Calu3 (cell line): ENCODE data around the gene TMEM200B. TPM values are rescaled to one million over a fixed set of nuclear protein-coding genes. Genes with fewer than 3 reads are reported as not detected.
A peak's percentile ranks its signal among the peaks of the same experiment; 100 is the strongest.

Experiments used
- BruUV-seq: library from RNA; stranded (reverse); fragments of 400-500 nt; replicated peaks from 2 replicates; lab custom pipeline; 2021; lab: Mats Ljungman, UMichigan
- CTCF ChIA-PET: fragments of 300-600 bp; sonication (Branson Sonifier 250); formaldehyde crosslinking; loops from one replicate; lab custom pipeline; 2022; ENCODE audit warnings: antibody characterized with exemption; lab: Charles Lee
- DNase-seq: peaks from one replicate; pipeline ENCODE4 v3.0.0; 2022
- H3K27ac Mint-ChIP-seq: one replicate; pipeline ENCODE4 v1.8.0; 2022; ENCODE audit warnings: mixed read lengths; ENCODE audit not compliant: unreplicated experiment
- H3K27me3 Mint-ChIP-seq: one replicate; pipeline ENCODE4 v1.8.0; 2022; ENCODE audit warnings: mixed read lengths; ENCODE audit not compliant: unreplicated experiment
- H3K36me3 Mint-ChIP-seq: one replicate; pipeline ENCODE4 v1.8.0; 2022; ENCODE audit warnings: mild to moderate bottlenecking, moderate library complexity, mixed read lengths; ENCODE audit not compliant: insufficient read depth, unreplicated experiment
- H3K4me1 Mint-ChIP-seq: one replicate; pipeline ENCODE4 v1.8.0; 2022; ENCODE audit warnings: mild to moderate bottlenecking, low read depth, mixed read lengths; ENCODE audit not compliant: unreplicated experiment
- H3K4me3 Mint-ChIP-seq: one replicate; pipeline ENCODE4 v1.8.0; 2022; ENCODE audit warnings: mild to moderate bottlenecking, low read depth, moderate library complexity, mixed read lengths; ENCODE audit not compliant: unreplicated experiment
- H3K9me3 Mint-ChIP-seq: one replicate; pipeline ENCODE4 v1.8.0; 2022; ENCODE audit warnings: low read depth, mixed read lengths; ENCODE audit not compliant: unreplicated experiment
- CTCF ChIP-seq: fragments of 200-600 bp; IDR thresholded peaks from one replicate; pipeline ENCODE4 v1.8.0; 2022; ENCODE audit warnings: antibody characterized with exemption; ENCODE audit not compliant: unreplicated experiment
- intact Hi-C: fragments of 100-400 bp; cut with micrococcal nuclease; formaldehyde crosslinking; loops from one replicate; pipeline ENCODE4 v1.10.0; 2022; ENCODE audit not compliant: unreplicated experiment
- total RNA-seq: library from RNA; stranded (reverse); gene quantifications from 2 replicates; pipeline ENCODE4 v1.2.3, GENCODE V29; 2022

TMEM200B gene
- total RNA-seq, 1 experiment from 2014 or later: not detected

- H3K9me3 Mint-ChIP-seq: no peaks in the 10 kb centered on the region
- no TSS peak for BruUV-seq
- peaks cover 29% of the 10 kb centered on the region for H3K27me3 Mint-ChIP-seq
- no peak for TF ChIP-seq CTCF
- CTCF ChIA-PET: no interaction called here
- intact Hi-C loops: no loop called here
- H3K4me1 Mint-ChIP-seq: no peaks in the 10 kb centered on the region
- peaks cover 10% of the 10 kb centered on the region for H3K36me3 Mint-ChIP-seq
- no peak for DNase-seq
- peak overlapping the region; percentile 61 for H3K4me3 Mint-ChIP-seq
- H3K27ac Mint-ChIP-seq: peak overlapping the region; percentile 67
Observed at GRCh38 chr1:29126198-29126597, 2.5 kb upstream of the TMEM200B start.

GRCh38 chr1:29125788-29126187, 2.1 kb upstream of the TMEM200B start:
- no peaks in the 10 kb centered on the region for H3K9me3 Mint-ChIP-seq
- DNase-seq: no peak
- peaks cover 10% of the 10 kb centered on the region for H3K36me3 Mint-ChIP-seq
- H3K27me3 Mint-ChIP-seq: peaks cover 30% of the 10 kb centered on the region
- H3K4me1 Mint-ChIP-seq: no peaks in the 10 kb centered on the region
- BruUV-seq: no TSS peak
- peak overlapping the region; percentile 61 for H3K4me3 Mint-ChIP-seq
- CTCF ChIA-PET: no interaction called here
- H3K27ac Mint-ChIP-seq: peak overlapping the region; percentile 67
- TF ChIP-seq CTCF: no peak
- intact Hi-C loops: no loop called here

GRCh38 chr1:29125237-29125641, 1.5 kb upstream of the TMEM200B start:
- peaks cover 10% of the 10 kb centered on the region for H3K36me3 Mint-ChIP-seq
- peak overlapping the region; percentile 67 for H3K27ac Mint-ChIP-seq
- no peaks in the 10 kb centered on the region for H3K4me1 Mint-ChIP-seq
- intact Hi-C loops: no loop called here
- H3K9me3 Mint-ChIP-seq: no peaks in the 10 kb centered on the region
- BruUV-seq: no TSS peak
- TF ChIP-seq CTCF: no peak
- H3K27me3 Mint-ChIP-seq: peaks cover 36% of the 10 kb centered on the region
- no peak for DNase-seq
- H3K4me3 Mint-ChIP-seq: peak overlapping the region; percentile 61
- CTCF ChIA-PET: no interaction called here

GRCh38 chr1:29124366-29125236, 898 bp upstream of the TMEM200B start:
- H3K27me3 Mint-ChIP-seq: peaks cover 39% of the 10 kb centered on the region
- H3K4me1 Mint-ChIP-seq: no peaks in the 10 kb centered on the region
- peak overlapping the region; percentile 61 for H3K4me3 Mint-ChIP-seq
- intact Hi-C loops: no loop called here
- CTCF ChIA-PET: no interaction called here
- H3K9me3 Mint-ChIP-seq: no peaks in the 10 kb centered on the region
- BruUV-seq: no TSS peak
- peak; percentile 66 for TF ChIP-seq CTCF
- peaks cover 10% of the 10 kb centered on the region for H3K36me3 Mint-ChIP-seq
- peak overlapping the region; percentile 67 for H3K27ac Mint-ChIP-seq
- DNase-seq: peak; percentile 66
